ENCODE data around the gene SLK. TPM values are rescaled to one million over a fixed set of nuclear protein-coding genes. Genes with fewer than 3 reads are reported as not detected.

SLK gene
- total RNA-seq, 6 donors from 2014 or later, result 38.7 to 103 (median 58.1) TPM

- DNase-seq (no peak), ATAC-seq (ENCODE audit: low FRiP score in 2 of 2) (no peak)
- no peaks in the 10 kb centered on the region for H3K4me1 ChIP-seq
- 98 to 100% methylated on average over 1 of the region's 1 CpG for WGBS, 2 donors
- H3K4me3 ChIP-seq, result no peak overlapping the region
- H3K9me3 ChIP-seq, result no peaks in the 10 kb centered on the region
- peaks cover 32 to 90% (median 37%) of the 10 kb centered on the region in 4 donors for H3K36me3 ChIP-seq
- H3K27ac ChIP-seq, result no peak overlapping the region
- no peaks in the 10 kb centered on the region for H3K27me3 ChIP-seq
- no peak for TF ChIP-seq POLR2AphosphoS5 (IDR thresholded peaks at IDR 0.05)
- no peak for TF ChIP-seq POLR2A (IDR thresholded peaks at IDR 0.05)
- TF ChIP-seq, protein P1, sequence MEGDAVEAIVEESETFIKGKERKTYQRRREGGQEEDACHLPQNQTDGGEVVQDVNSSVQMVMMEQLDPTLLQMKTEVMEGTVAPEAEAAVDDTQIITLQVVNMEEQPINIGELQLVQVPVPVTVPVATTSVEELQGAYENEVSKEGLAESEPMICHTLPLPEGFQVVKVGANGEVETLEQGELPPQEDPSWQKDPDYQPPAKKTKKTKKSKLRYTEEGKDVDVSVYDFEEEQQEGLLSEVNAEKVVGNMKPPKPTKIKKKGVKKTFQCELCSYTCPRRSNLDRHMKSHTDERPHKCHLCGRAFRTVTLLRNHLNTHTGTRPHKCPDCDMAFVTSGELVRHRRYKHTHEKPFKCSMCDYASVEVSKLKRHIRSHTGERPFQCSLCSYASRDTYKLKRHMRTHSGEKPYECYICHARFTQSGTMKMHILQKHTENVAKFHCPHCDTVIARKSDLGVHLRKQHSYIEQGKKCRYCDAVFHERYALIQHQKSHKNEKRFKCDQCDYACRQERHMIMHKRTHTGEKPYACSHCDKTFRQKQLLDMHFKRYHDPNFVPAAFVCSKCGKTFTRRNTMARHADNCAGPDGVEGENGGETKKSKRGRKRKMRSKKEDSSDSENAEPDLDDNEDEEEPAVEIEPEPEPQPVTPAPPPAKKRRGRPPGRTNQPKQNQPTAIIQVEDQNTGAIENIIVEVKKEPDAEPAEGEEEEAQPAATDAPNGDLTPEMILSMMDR (IDR thresholded peaks at IDR 0.05), result no peak
Measured at GRCh38 chr10:104002911-104003310, 36.0 kb downstream of the SLK start.

DNA sequence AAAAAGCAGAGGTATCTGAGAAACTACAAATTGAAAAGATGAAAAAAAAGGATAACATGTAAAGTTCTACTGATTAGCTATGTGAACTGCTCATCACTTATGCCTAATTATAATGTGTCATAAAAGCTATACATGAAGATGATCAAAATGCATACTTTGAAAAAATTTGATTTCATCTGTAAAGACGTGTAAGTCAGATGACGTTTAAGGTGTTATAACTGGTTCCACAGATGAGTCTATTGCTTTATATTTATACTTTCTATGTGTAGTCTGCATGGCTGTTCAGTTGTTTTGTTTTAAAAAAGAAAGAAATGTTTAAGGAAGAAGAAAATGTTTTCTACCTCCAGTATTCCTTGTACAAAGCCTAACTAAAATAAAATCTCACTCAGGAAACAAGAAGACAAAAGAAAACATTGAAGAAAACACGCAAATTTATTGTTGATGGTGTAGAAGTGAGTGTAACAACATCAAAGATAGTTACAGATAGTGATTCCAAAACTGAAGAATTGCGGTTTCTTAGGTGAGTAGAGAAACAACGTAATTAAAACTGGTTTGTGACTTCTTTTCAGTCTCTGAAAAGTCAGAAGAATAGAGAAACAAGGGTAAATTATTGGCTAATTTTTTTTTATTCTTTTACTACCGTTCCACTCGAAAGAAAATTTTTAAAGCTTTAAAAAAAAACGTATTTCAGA, 38.4 kb downstream of the SLK start:
- peaks cover 24 to 89% (median 26%) of the 10 kb centered on the region in 4 donors for H3K36me3 ChIP-seq
- ATAC-seq (ENCODE audit: low FRiP score in 2 of 2), result no peak
- no peak for DNase-seq
- TF ChIP-seq POLR2AphosphoS5 (IDR thresholded peaks at IDR 0.05) (no peak), EP300 (IDR thresholded peaks at IDR 0.05) (no peak), POLR2A (IDR thresholded peaks at IDR 0.05) (no peak)
- TF ChIP-seq, protein P1 (IDR thresholded peaks at IDR 0.05), result no peak
- H3K27me3 ChIP-seq, result no peaks in the 10 kb centered on the region
- WGBS, 2 donors, result 91 to 93% methylated on average over 8 of the region's 8 CpGs
- H3K9me3 ChIP-seq, result no peaks in the 10 kb centered on the region
- no peaks in the 10 kb centered on the region for H3K4me1 ChIP-seq
- no peak overlapping the region for H3K4me3 ChIP-seq
- no peak overlapping the region for H3K27ac ChIP-seq

GRCh38 chr10:104011904-104012303, 45.0 kb downstream of the SLK start:
- 90 to 93% methylated on average over 2 of the region's 2 CpGs for WGBS, 2 donors
- Histone ChIP-seq H3K27me3 (no peaks in the 10 kb centered on the region), H3K4me1 (no peaks in the 10 kb centered on the region), H3K9me3 (no peaks in the 10 kb centered on the region), H3K36me3 (peaks cover 3 to 53% (median 9%) of the 10 kb centered on the region in 4 donors), H3K4me3 (no peak overlapping the region), H3K27ac (no peak overlapping the region)
- no peak for TF ChIP-seq POLR2A (IDR thresholded peaks at IDR 0.05)
- TF ChIP-seq, protein P1 (IDR thresholded peaks at IDR 0.05), result no peak
- TF ChIP-seq POLR2AphosphoS5 (IDR thresholded peaks at IDR 0.05), result no peak
- no peak for TF ChIP-seq EP300 (IDR thresholded peaks at IDR 0.05)
- DNase-seq (no peak), ATAC-seq (ENCODE audit: low FRiP score in 2 of 2) (no peak)

DNA sequence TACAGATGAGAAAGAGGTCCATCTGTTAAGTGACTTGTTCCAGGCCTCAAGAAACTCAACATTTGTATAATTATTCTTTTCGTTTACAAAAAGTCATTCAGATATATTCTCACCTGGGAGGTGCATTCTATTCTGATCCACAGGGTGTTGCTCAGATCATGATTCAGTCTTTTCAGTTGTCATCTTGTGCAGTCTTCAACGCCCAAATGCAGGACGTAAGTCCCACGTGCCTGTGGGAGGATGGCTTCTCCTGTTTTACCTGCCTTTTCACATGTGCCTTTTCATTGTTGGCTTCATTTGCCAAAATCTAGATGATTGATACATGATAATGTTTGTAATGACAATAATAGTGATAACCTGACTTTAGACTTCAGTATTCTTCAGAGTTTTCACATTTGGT, 46.5 kb downstream of the SLK start:
- DNase-seq (no peak), ATAC-seq (ENCODE audit: low FRiP score in 2 of 2) (no peak)
- peaks cover 2 to 52% (median 10%) of the 10 kb centered on the region in 4 donors for H3K36me3 ChIP-seq
- H3K27me3 ChIP-seq, result no peaks in the 10 kb centered on the region
- no peaks in the 10 kb centered on the region for H3K9me3 ChIP-seq
- no peak overlapping the region for H3K4me3 ChIP-seq
- no peak overlapping the region for H3K27ac ChIP-seq
- TF ChIP-seq EP300 (IDR thresholded peaks at IDR 0.05) (no peak), POLR2AphosphoS5 (IDR thresholded peaks at IDR 0.05) (no peak), POLR2A (IDR thresholded peaks at IDR 0.05) (no peak)
- TF ChIP-seq, protein P1 (IDR thresholded peaks at IDR 0.05), result no peak
- 95 to 97% methylated on average over 4 of the region's 4 CpGs for WGBS, 2 donors
- H3K4me1 ChIP-seq, result no peaks in the 10 kb centered on the region

DNA sequence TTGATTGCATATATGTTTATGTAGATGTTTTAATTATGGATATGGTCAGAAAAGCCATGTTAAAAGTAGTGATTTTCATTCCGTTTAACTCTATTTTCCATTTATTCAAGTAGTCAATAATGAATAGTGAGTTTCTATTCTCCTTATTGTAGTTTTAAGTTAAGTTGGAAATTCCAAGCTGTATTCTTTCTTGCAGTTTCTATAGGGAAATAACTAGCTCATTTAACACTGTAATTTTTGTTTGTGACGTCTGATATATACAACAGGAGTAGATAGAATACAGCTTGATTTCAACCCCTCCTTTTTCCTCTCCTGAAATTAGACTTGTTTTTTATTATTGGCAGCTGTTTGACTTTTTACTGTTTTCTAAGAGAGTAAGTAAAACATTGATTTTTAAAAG, 47.2 kb downstream of the SLK start:
- H3K4me1 ChIP-seq, result no peaks in the 10 kb centered on the region
- H3K9me3 ChIP-seq, result no peaks in the 10 kb centered on the region
- no peak for TF ChIP-seq POLR2A (IDR thresholded peaks at IDR 0.05)
- TF ChIP-seq EP300 (IDR thresholded peaks at IDR 0.05), result no peak
- TF ChIP-seq, protein P1 (IDR thresholded peaks at IDR 0.05), result no peak
- TF ChIP-seq POLR2AphosphoS5 (IDR thresholded peaks at IDR 0.05), result no peak
- peaks cover 0 to 52% (median 13%) of the 10 kb centered on the region in 4 donors for H3K36me3 ChIP-seq
- ATAC-seq (ENCODE audit: low FRiP score in 2 of 2) (no peak), DNase-seq (no peak)
- H3K27ac ChIP-seq, result no peak overlapping the region
- WGBS, 2 donors, result 90 to 92% methylated on average over 2 of the region's 2 CpGs
- no peak overlapping the region for H3K4me3 ChIP-seq
- H3K27me3 ChIP-seq, result no peaks in the 10 kb centered on the region

Data from upper lobe of left lung (tissue), 6 donors.